ENCODE measurements around the gene SLBP.

- TF ChIP-seq CTCF (conservative IDR thresholded peaks at IDR 0.05; ENCODE audit: low read depth, low read length) (no peak), EZH2 (IDR thresholded peaks at IDR 0.05; ENCODE audit: low read length, unreplicated experiment) (no peak), EZH2phosphoT487 (IDR thresholded peaks at IDR 0.05; ENCODE audit: borderline replicate concordance, low read length) (no peak)
Measured at GRCh38 chr4:1720163-1720983, 8.3 kb upstream of the SLBP start.
